Neuronal stem cell (in vitro differentiated cells): Measurements from ENCODE around the gene POMT2.

Experiments
- DNase-seq: peaks from one replicate; pipeline ENCODE4 v3.0.0-alpha.2; 2013; ENCODE audit warnings: low spot score
- H2AFZ ChIP-seq: one replicate; pipeline ENCODE4 v1.6.1; 2013; ENCODE audit warnings: mild to moderate bottlenecking, low read length, inconsistent platforms
- H2AK5ac ChIP-seq: 2 replicates; pipeline ENCODE4 v1.6.1; 2013; ENCODE audit warnings: low read depth, mild to moderate bottlenecking, inconsistent platforms, low read length, moderate library complexity, mixed read lengths
- H2BK120ac ChIP-seq: 2 replicates; pipeline ENCODE4 v1.6.1; 2013; ENCODE audit warnings: low read depth, mild to moderate bottlenecking, inconsistent platforms, low read length, moderate library complexity, mixed read lengths
- H2BK12ac ChIP-seq: one replicate; pipeline ENCODE4 v1.6.1; 2013; ENCODE audit warnings: low read length, inconsistent platforms
- H2BK15ac ChIP-seq: 2 replicates; pipeline ENCODE4 v1.6.1; 2013; ENCODE audit warnings: mild to moderate bottlenecking, low read length, inconsistent platforms, mixed read lengths
- H2BK5ac ChIP-seq: one replicate; pipeline ENCODE4 v1.6.1; 2013; ENCODE audit warnings: inconsistent platforms, mild to moderate bottlenecking, low read length, moderate library complexity
- H3K14ac ChIP-seq: one replicate; pipeline ENCODE4 v1.6.1; 2013; ENCODE audit warnings: low read length, inconsistent platforms
- H3K18ac ChIP-seq: 2 replicates; pipeline ENCODE4 v1.6.1; 2013; ENCODE audit warnings: low read length, inconsistent platforms
- H3K23ac ChIP-seq: 2 replicates; pipeline ENCODE4 v1.6.1; 2013; ENCODE audit warnings: low read depth, mild to moderate bottlenecking, mixed read lengths, low read length, inconsistent platforms; ENCODE audit not compliant: poor library complexity
- H3K27ac ChIP-seq: replicated peaks from 3 replicates; pipeline ENCODE4 v1.5.1; 2013; ENCODE audit warnings: low read length, inconsistent platforms
- H3K27me3 ChIP-seq, 3 experiments: 2 replicates each; pipeline ENCODE4 v1.6.1; 2013; ENCODE audit warnings: low read length in 3 of 3, mild to moderate bottlenecking in 2 of 3, inconsistent platforms in 1 of 3, low read depth in 1 of 3, mixed read lengths in 1 of 3, moderate library complexity in 1 of 3; ENCODE audit not compliant: control insufficient read depth in 3 of 3, insufficient read depth in 3 of 3
- H3K36me3 ChIP-seq, 2 donors: replicated peaks in 1 of 2; 2 replicates each; pipeline ENCODE4 v1.6.1; 2013; ENCODE audit warnings: low read length in 2 of 2; ENCODE audit not compliant: control insufficient read depth in 2 of 2, insufficient read depth in 2 of 2
- H3K4ac ChIP-seq: 2 replicates; pipeline ENCODE4 v1.6.1; 2013; ENCODE audit warnings: inconsistent platforms, mild to moderate bottlenecking, low read length, moderate library complexity
- H3K4me1 ChIP-seq, 2 donors: 1 replicate in 1 of 2; 2 replicates in 1 of 2; pipeline ENCODE4 v1.6.1; 2013; ENCODE audit warnings: low read length in 2 of 2, low read depth in 1 of 2; ENCODE audit not compliant: control insufficient read depth in 2 of 2, insufficient read depth in 1 of 2
- H3K4me2 ChIP-seq: one replicate; pipeline ENCODE4 v1.6.1; 2013; ENCODE audit warnings: mild to moderate bottlenecking, low read length, inconsistent platforms; ENCODE audit not compliant: insufficient read depth, poor library complexity, severe bottlenecking
- H3K4me3 ChIP-seq, 2 donors: 2 replicates each; pipeline ENCODE4 v1.5.1; 2013; ENCODE audit warnings: low read length in 2 of 2, mild to moderate bottlenecking in 2 of 2, inconsistent platforms in 1 of 2, moderate library complexity in 1 of 2
- H3K79me1 ChIP-seq: one replicate; pipeline ENCODE4 v1.6.1; 2013; ENCODE audit warnings: low read depth, mild to moderate bottlenecking, inconsistent platforms, low read length, moderate library complexity
- H3K9ac ChIP-seq: one replicate; pipeline ENCODE4 v1.6.1; 2013; ENCODE audit warnings: mild to moderate bottlenecking, low read depth, low read length, inconsistent platforms; ENCODE audit not compliant: poor library complexity
- H3K9me3 ChIP-seq, 2 donors: replicated peaks in 1 of 2; 2 replicates each; pipeline versions ENCODE3 to v1.6.1; 2013; ENCODE audit warnings: low read length in 2 of 2, mild to moderate bottlenecking in 2 of 2, inconsistent platforms in 1 of 2, low read depth in 1 of 2, mixed read lengths in 1 of 2, moderate library complexity in 1 of 2; ENCODE audit not compliant: control insufficient read depth in 2 of 2, insufficient read depth in 1 of 2
- H4K8ac ChIP-seq: one replicate; pipeline ENCODE4 v1.6.1; 2013; ENCODE audit warnings: low read depth, mild to moderate bottlenecking, inconsistent platforms, low read length, moderate library complexity
- H4K91ac ChIP-seq: one replicate; pipeline ENCODE4 v1.6.1; 2013; ENCODE audit warnings: low read length, low read depth, mild to moderate bottlenecking, inconsistent platforms; ENCODE audit not compliant: poor library complexity
- WGBS, 2 donors: extraction: QIAGEN DNeasy Blood & Tissue Kit; methylation state at CpG; one replicate each; pipeline ENCODE4 v1.1.7; 2013; ENCODE audit warnings: missing lambda C conversion rate in 2 of 2, mixed read lengths in 1 of 2; ENCODE audit not compliant: insufficient read length in 2 of 2, insufficient replicate concordance in 1 of 2; ENCODE audit errors: extremely low coverage in 2 of 2; 5-methylcytosine and 5-hydroxymethylcytosine counted together

The POMT2 gene

GRCh38 chr14:77264466-77265186 is 56.1 kb downstream of the POMT2 start:
- Histone ChIP-seq H3K9ac (no peak overlapping the region), H2BK15ac (no peak overlapping the region), H3K18ac (no peak overlapping the region), H2AK5ac (no peak overlapping the region), H2AFZ (no peak overlapping the region), H3K4ac (no peak overlapping the region), H3K27ac (no peak overlapping the region), H3K4me2 (no peak overlapping the region), H2BK5ac (no peak overlapping the region), H2BK120ac (no peak overlapping the region), H3K9me3 (peaks cover 0 to 5% of the 10 kb centered on the region in 2 donors), H3K36me3 (no peaks in the 10 kb centered on the region), H2BK12ac (no peak overlapping the region), H3K23ac (no peak overlapping the region), H3K14ac (no peak overlapping the region), H4K91ac (no peak overlapping the region), H3K4me1 (no peaks in the 10 kb centered on the region), H3K27me3 (peaks cover 0 to 87% (median 13%) of the 10 kb centered on the region in 3 experiments), H3K4me3 (no peak overlapping the region), H4K8ac (no peak overlapping the region), H3K79me1 (no peaks in the 10 kb centered on the region)
- DNase-seq: no peak
- WGBS, 2 donors: no CpG with 5 or more reads among the region's 16 CpGs

- H3K27ac ChIP-seq: no peak overlapping the region
- H2BK15ac ChIP-seq: no peak overlapping the region
- no CpG with 5 or more reads among the region's 10 CpGs for WGBS, 2 donors
- H2BK12ac ChIP-seq: no peak overlapping the region
- H3K4me2 ChIP-seq: no peak overlapping the region
- H2AFZ ChIP-seq: no peak overlapping the region
- H3K14ac ChIP-seq: no peak overlapping the region
- H2AK5ac ChIP-seq: peak overlapping the region; percentile 5
- no peak overlapping the region for H4K8ac ChIP-seq
- H3K18ac ChIP-seq: peak overlapping the region; percentile 80
- H3K9me3 ChIP-seq: no peaks in the 10 kb centered on the region
- peak overlapping the region; percentile 8 for H3K23ac ChIP-seq
- H3K27me3 ChIP-seq: peaks cover 0 to 64% (median 0%) of the 10 kb centered on the region in 3 experiments
- H4K91ac ChIP-seq: no peak overlapping the region
- H3K4ac ChIP-seq: no peak overlapping the region
- H3K36me3 ChIP-seq: no peaks in the 10 kb centered on the region
- no peak overlapping the region for H3K4me3 ChIP-seq
- H3K79me1 ChIP-seq: peaks cover 2% of the 10 kb centered on the region
- no peak overlapping the region for H2BK5ac ChIP-seq
- no peak for DNase-seq
- H3K9ac ChIP-seq: no peak overlapping the region
- H3K4me1 ChIP-seq: no peaks in the 10 kb centered on the region
- H2BK120ac ChIP-seq: no peak overlapping the region
Observed at GRCh38 chr14:77260631-77261030, 60.1 kb downstream of the POMT2 start.

GRCh38 chr14:77260199-77260598 is 60.5 kb downstream of the POMT2 start:
- Histone ChIP-seq H3K9ac (no peak overlapping the region), H3K9me3 (no peaks in the 10 kb centered on the region), H2BK5ac (no peak overlapping the region), H3K4me1 (no peaks in the 10 kb centered on the region), H3K27me3 (peaks cover 0 to 61% (median 0%) of the 10 kb centered on the region in 3 experiments), H3K36me3 (no peaks in the 10 kb centered on the region), H3K18ac (peak overlapping the region; percentile 80), H2BK15ac (no peak overlapping the region), H2AFZ (no peak overlapping the region), H2BK120ac (no peak overlapping the region), H4K8ac (no peak overlapping the region), H2AK5ac (no peak overlapping the region), H3K4me2 (no peak overlapping the region), H3K4me3 (no peak overlapping the region), H3K27ac (no peak overlapping the region), H4K91ac (no peak overlapping the region), H3K79me1 (peaks cover 2% of the 10 kb centered on the region), H3K4ac (no peak overlapping the region), H2BK12ac (no peak overlapping the region), H3K23ac (peak overlapping the region; percentile 25), H3K14ac (no peak overlapping the region)
- WGBS, 2 donors: no CpG with 5 or more reads among the region's 11 CpGs
- DNase-seq: no peak

DNA sequence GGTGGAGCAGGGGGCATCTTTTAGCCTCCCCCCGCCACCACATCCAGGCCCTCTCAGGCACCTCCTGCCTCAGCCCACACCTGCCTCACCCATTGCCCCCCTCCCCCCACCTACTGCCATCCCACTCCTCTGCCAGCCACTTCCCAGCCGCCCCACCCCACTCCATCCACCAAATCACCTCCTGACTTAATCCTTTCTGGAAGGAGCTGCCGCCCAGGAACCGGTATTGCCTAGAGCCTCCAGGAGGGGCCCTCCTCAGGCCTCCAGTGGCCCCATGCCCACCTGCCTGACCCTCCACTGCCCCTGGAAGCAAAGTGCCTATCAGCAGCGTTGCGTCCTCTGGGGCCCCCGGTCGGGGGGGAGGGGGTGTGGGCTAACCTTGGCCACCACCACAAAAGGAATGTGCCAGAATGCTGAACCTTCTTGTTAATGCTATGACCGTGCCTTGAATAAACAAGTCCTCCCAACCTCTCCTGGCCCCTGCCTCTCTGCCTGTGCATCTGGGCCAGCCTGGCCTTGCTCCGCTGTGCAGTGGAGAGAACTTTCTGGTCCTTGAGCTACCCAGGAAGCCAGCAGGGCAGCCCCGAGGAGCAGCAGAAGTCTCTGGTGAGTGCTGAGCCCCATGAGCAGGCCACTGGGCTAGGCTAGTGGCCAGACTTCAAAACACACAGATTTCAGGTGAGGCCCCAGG is 61.5 kb downstream of the POMT2 start:
- Histone ChIP-seq H3K4me1 (no peaks in the 10 kb centered on the region), H3K14ac (no peak overlapping the region), H2AK5ac (no peak overlapping the region), H2BK15ac (peak overlapping the region; percentile 67), H3K36me3 (no peaks in the 10 kb centered on the region), H3K9ac (no peak overlapping the region), H4K8ac (no peak overlapping the region), H3K18ac (no peak overlapping the region), H2BK120ac (no peak overlapping the region), H2BK5ac (peak overlapping the region; percentile 26), H3K27ac (no peak overlapping the region), H2AFZ (no peak overlapping the region), H2BK12ac (no peak overlapping the region), H4K91ac (no peak overlapping the region), H3K4me2 (no peak overlapping the region), H3K4ac (no peak overlapping the region), H3K4me3 (no peak overlapping the region), H3K79me1 (peaks cover 2% of the 10 kb centered on the region), H3K27me3 (peaks cover 0 to 51% (median 0%) of the 10 kb centered on the region in 3 experiments), H3K9me3 (no peaks in the 10 kb centered on the region), H3K23ac (no peak overlapping the region)
- WGBS, 2 donors: no CpG with 5 or more reads among the region's 11 CpGs
- DNase-seq: no peak
